HFF-Myc (cell line): ENCODE measurements around the gene LTBP2.

Experiments
- DNase-seq: peaks from one replicate; pipeline ENCODE4 v3.0.0-alpha.2; 2011; ENCODE audit warnings: low read depth; ENCODE audit errors: extremely low read depth
- H3K4me3 ChIP-seq: replicated peaks from 2 replicates; pipeline ENCODE4 v1.5.1; 2011; ENCODE audit warnings: low read depth, mild to moderate bottlenecking, control low read depth, low read length
- TF ChIP-seq, protein P1 (sequence below): IDR thresholded peaks from 2 replicates; pipeline ENCODE4 v1.5.1; 2012; ENCODE audit warnings: mild to moderate bottlenecking, low read depth, low read length, control low read depth; ENCODE audit errors: missing control alignments

LTBP2 gene

DNA sequence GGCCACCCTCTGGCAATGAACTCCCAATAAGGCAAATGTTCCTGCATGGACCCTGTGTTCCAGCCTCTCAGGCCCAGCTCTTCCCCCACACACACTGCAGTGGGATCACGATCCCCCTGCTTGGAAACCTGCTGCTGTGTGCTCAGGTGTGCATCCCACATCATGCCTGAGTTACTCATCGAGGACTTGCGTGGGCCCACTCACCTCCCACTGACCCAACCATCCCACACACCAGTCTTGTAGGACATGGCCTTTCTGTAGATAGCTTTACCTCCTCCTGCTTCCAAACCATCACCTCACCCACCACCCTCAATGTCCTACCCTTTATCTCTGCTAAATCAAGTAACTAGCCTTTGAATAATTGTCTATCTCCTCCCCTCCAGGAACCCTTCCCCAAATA is 143.5 kb downstream of the LTBP2 start:
- TF ChIP-seq, protein P1, sequence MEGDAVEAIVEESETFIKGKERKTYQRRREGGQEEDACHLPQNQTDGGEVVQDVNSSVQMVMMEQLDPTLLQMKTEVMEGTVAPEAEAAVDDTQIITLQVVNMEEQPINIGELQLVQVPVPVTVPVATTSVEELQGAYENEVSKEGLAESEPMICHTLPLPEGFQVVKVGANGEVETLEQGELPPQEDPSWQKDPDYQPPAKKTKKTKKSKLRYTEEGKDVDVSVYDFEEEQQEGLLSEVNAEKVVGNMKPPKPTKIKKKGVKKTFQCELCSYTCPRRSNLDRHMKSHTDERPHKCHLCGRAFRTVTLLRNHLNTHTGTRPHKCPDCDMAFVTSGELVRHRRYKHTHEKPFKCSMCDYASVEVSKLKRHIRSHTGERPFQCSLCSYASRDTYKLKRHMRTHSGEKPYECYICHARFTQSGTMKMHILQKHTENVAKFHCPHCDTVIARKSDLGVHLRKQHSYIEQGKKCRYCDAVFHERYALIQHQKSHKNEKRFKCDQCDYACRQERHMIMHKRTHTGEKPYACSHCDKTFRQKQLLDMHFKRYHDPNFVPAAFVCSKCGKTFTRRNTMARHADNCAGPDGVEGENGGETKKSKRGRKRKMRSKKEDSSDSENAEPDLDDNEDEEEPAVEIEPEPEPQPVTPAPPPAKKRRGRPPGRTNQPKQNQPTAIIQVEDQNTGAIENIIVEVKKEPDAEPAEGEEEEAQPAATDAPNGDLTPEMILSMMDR: no peak
- H3K4me3 ChIP-seq: no peak overlapping the region
- no peak for DNase-seq

- no peak for DNase-seq
- no peak overlapping the region for H3K4me3 ChIP-seq
- TF ChIP-seq, protein P1: no peak
These were observed 146.7 kb downstream of the LTBP2 start for GRCh38 chr14:74465335-74465734.

- TF ChIP-seq, protein P1: no peak
- no peak overlapping the region for H3K4me3 ChIP-seq
- no peak for DNase-seq
These were observed 147.3 kb downstream of the LTBP2 start for GRCh38 chr14:74464785-74465184.

DNA sequence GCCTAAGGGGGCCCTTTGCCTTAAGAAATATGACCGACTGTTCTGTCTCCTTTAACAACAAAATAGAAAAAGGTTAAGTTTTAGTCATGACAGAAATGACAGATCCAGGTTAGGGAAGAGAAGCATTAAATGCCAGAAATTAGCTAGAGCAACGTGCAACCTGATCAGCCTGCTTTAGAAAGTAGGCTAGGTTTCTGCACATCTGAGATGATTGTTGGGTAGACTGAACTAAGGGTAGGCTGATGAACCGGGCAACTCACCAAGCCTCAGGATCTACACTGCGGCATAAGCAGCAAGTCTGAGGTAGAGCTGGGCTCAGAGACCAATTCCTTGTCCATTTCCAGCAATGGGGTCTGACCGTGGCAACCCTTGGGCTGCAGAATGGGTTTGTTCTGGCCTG is 148.3 kb downstream of the LTBP2 start:
- DNase-seq: no peak
- H3K4me3 ChIP-seq: no peak overlapping the region
- TF ChIP-seq, protein P1: no peak

DNA sequence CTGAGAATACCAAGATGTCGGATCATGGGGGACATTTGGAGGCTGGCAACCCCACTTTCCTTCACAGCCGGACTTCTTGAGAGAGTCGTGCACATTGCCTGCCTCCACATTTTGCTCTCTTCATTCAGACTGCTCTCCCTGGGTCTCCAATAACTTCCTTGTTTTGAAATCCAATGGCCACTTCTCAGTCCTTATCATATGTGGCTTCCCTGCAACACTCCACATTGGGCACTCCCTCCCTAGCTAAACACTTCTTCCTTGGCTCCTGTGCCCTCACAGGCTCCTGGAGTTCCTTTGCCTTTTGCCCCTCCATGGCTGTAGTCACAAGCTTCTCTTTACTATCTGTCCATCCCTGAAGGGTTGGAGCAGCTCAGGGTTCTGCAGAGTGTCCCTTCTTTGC is 149.0 kb downstream of the LTBP2 start:
- no peak for DNase-seq
- TF ChIP-seq, protein P1: no peak
- H3K4me3 ChIP-seq: no peak overlapping the region

- no peak for DNase-seq
- no peak overlapping the region for H3K4me3 ChIP-seq
- TF ChIP-seq, protein P1: no peak
These were observed 152.1 kb downstream of the LTBP2 start for GRCh38 chr14:74459976-74460375.

DNA sequence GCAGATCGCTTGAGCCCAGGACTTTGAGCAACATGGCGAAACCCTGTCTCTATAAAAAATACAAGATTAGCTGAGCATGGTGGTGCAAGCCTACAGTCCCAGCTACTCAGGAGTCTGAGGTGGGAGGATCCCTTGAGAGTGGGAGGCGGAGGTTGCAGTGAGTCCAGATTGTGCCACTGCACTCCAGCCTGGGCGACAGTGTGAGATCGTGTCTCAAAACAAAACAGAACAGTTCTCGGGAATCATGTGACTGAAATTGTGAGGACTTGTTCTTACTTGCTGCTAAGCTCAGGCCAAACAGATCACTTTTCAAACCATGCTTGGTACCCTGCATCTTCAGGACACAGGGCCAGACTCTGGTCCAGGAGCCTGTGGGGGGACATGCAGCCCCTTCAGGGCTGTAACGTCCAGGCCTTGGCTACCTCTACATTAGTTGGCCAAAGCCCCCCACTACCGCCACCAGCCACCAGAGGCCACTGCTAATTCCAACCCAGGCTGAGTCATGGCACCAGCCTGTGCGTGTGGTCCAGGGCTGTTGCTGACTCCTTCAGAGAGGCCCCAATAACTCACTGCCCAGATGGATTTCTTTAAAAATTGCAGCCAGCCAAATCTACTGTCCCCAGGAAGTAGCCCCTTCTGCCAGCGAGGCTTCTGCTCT is 152.6 kb downstream of the LTBP2 start:
- peak; percentile 42 for DNase-seq
- TF ChIP-seq, protein P1: peak; percentile 84
- H3K4me3 ChIP-seq: no peak overlapping the region
